ENCODE measurements around the gene IL1B.

The IL1B gene

GRCh38 chr2:112811276-112811831 is 25.2 kb downstream of the IL1B start:
- no peak for DNase-seq (ENCODE audit: low read depth in 2 of 3, low spot score in 1 of 3)

GRCh38 chr2:112809112-112809511 is 27.5 kb downstream of the IL1B start:
- DNase-seq (ENCODE audit: low read depth in 2 of 3, low spot score in 1 of 3) = no peak

GRCh38 chr2:112807233-112807807 is 29.3 kb downstream of the IL1B start:
- no peak for DNase-seq (ENCODE audit: low read depth in 2 of 3, low spot score in 1 of 3)

GRCh38 chr2:112805542-112805941 is 31.0 kb downstream of the IL1B start:
- DNase-seq (ENCODE audit: low read depth in 2 of 3, low spot score in 1 of 3) = no peak

- no peak for DNase-seq (ENCODE audit: low read depth in 2 of 3, low spot score in 1 of 3)
These were observed 32.7 kb downstream of the IL1B start for GRCh38 chr2:112803691-112804521.

GRCh38 chr2:112800881-112801583 is 35.5 kb downstream of the IL1B start:
- no peak for DNase-seq (ENCODE audit: low read depth in 2 of 3, low spot score in 1 of 3)

GRCh38 chr2:112798979-112799975 is 37.3 kb downstream of the IL1B start:
- no peak for DNase-seq (ENCODE audit: low read depth in 2 of 3, low spot score in 1 of 3)

- DNase-seq (ENCODE audit: low read depth in 2 of 3, low spot score in 1 of 3) = no peak
These were observed 40.1 kb downstream of the IL1B start for GRCh38 chr2:112796486-112796885.

- DNase-seq (ENCODE audit: low read depth in 2 of 3, low spot score in 1 of 3) = no peak
These were observed 40.8 kb downstream of the IL1B start for GRCh38 chr2:112795774-112796173.

GRCh38 chr2:112794841-112795240 is 41.7 kb downstream of the IL1B start:
- DNase-seq (ENCODE audit: low read depth in 2 of 3, low spot score in 1 of 3) = no peak

GRCh38 chr2:112794131-112794733 is 42.3 kb downstream of the IL1B start:
- no peak for DNase-seq (ENCODE audit: low read depth in 2 of 3, low spot score in 1 of 3)

GRCh38 chr2:112793449-112793978 is 43.1 kb downstream of the IL1B start:
- no peak for DNase-seq (ENCODE audit: low read depth in 2 of 3, low spot score in 1 of 3)

GRCh38 chr2:112792419-112792818 is 44.2 kb downstream of the IL1B start:
- DNase-seq (ENCODE audit: low read depth in 2 of 3, low spot score in 1 of 3) = no peak

GRCh38 chr2:112791693-112792230 is 44.8 kb downstream of the IL1B start:
- no peak for DNase-seq (ENCODE audit: low read depth in 2 of 3, low spot score in 1 of 3)

GRCh38 chr2:112791019-112791418 is 45.6 kb downstream of the IL1B start:
- DNase-seq (ENCODE audit: low read depth in 2 of 3, low spot score in 1 of 3) = no peak

GRCh38 chr2:112790305-112790704 is 46.3 kb downstream of the IL1B start:
- no peak for DNase-seq (ENCODE audit: low read depth in 2 of 3, low spot score in 1 of 3)

- DNase-seq (ENCODE audit: low read depth in 2 of 3, low spot score in 1 of 3) = no peak
These were observed 47.4 kb downstream of the IL1B start for GRCh38 chr2:112789186-112789585.

- no peak for DNase-seq (ENCODE audit: low read depth in 2 of 3, low spot score in 1 of 3)
These were observed 47.9 kb downstream of the IL1B start for GRCh38 chr2:112788653-112789052.

GRCh38 chr2:112787729-112788393 is 48.7 kb downstream of the IL1B start:
- no peak for DNase-seq (ENCODE audit: low read depth in 2 of 3, low spot score in 1 of 3)
